Vagina (tissue), 2 donors: ENCODE measurements around the gene TSHZ3. TPM values are rescaled to one million over a fixed set of nuclear protein-coding genes. Genes with fewer than 3 reads are reported as not detected.

ENCODE experiments used
- DNase-seq, 2 donors: peaks; one replicate each; pipeline ENCODE4 v3.0.0-alpha.2; 2017; ENCODE audit errors: extremely low spot score in 2 of 2
- H3K27ac ChIP-seq: fragments of 200-600 bp; sonication (generic); one replicate; pipeline ENCODE4 v1.5.1; 2019
- H3K27me3 ChIP-seq: fragments of 200-600 bp; sonication (generic); one replicate; pipeline ENCODE4 v1.5.1; 2019
- H3K36me3 ChIP-seq, 2 donors: fragments of 200-600 bp; sonication (generic); one replicate each; pipeline ENCODE4 v1.5.1; 2017 to 2019
- H3K4me1 ChIP-seq: fragments of 200-600 bp; sonication (generic); one replicate; pipeline ENCODE4 v1.5.1; 2019
- H3K4me3 ChIP-seq, 2 donors: fragments of 200-600 bp; sonication (generic); 1 replicate in 1 of 2; 2 replicates in 1 of 2; pipeline ENCODE4 v1.5.1; 2016 to 2019
- H3K9me3 ChIP-seq: fragments of 200-600 bp; sonication (generic); one replicate; pipeline ENCODE4 v1.5.1; 2019
- CTCF ChIP-seq, 3 experiments: fragments of 450-650 bp in 2 of 3; fragments of 200-600 bp in 1 of 3; sonication (generic) in 1 of 3; IDR thresholded peaks; one replicate each; pipeline ENCODE4 v1.5.1; 2017 to 2019; ENCODE audit warnings: antibody characterized with exemption in 3 of 3, mild to moderate bottlenecking in 2 of 3, moderate library complexity in 2 of 3
- POLR2A ChIP-seq, 2 donors: fragments of 450-650 bp; IDR thresholded peaks; one replicate each; pipeline ENCODE4 v1.6.1; 2017; ENCODE audit warnings: antibody characterized with exemption in 2 of 2, mild to moderate bottlenecking in 2 of 2, moderate library complexity in 2 of 2
- POLR2AphosphoS5 ChIP-seq, 2 donors: sonication (generic); formaldehyde crosslinking; IDR thresholded peaks; one replicate each; pipeline ENCODE4 v1.9.0; 2017; ENCODE audit warnings: antibody characterized with exemption in 2 of 2, mild to moderate bottlenecking in 2 of 2, low read depth in 1 of 2; ENCODE audit not compliant: insufficient read depth in 1 of 2
- intact Hi-C: fragments of 100-400 bp; cut with DNase I; formaldehyde crosslinking; loops from one replicate; pipeline ENCODE4 v1.15.1; 2023
- total RNA-seq: library from RNA; depleted of rRNA; stranded (reverse); fragments of >200 nt; gene quantifications from one replicate; pipeline ENCODE4 v1.2.3, GENCODE V29; 2016

TSHZ3 gene
- total RNA-seq, 1 donor from 2014 or later: 13.5 TPM

- Histone ChIP-seq H3K36me3 (no peaks in the 10 kb centered on the region), H3K4me3 (no peak overlapping the region), H3K27me3 (no peaks in the 10 kb centered on the region), H3K4me1 (peaks cover 11% of the 10 kb centered on the region), H3K27ac (no peak overlapping the region), H3K9me3 (no peaks in the 10 kb centered on the region)
- intact Hi-C loops: no loop called here
- no peak for DNase-seq
- TF ChIP-seq POLR2A (IDR thresholded peaks at IDR 0.05) (no peak), POLR2AphosphoS5 (IDR thresholded peaks at IDR 0.05; ENCODE audit: insufficient read depth in 1 of 2, low read depth in 1 of 2) (no peak), CTCF (IDR thresholded peaks at IDR 0.05) (no peak)
These were observed 5.8 kb upstream of the TSHZ3 start for GRCh38 chr19:31354799-31355664.

GRCh38 chr19:31354316-31354715, 5.1 kb upstream of the TSHZ3 start:
- H3K27ac ChIP-seq: no peak overlapping the region
- H3K36me3 ChIP-seq: no peaks in the 10 kb centered on the region
- intact Hi-C loops: no loop called here
- peaks cover 11% of the 10 kb centered on the region for H3K4me1 ChIP-seq
- no peak overlapping the region for H3K4me3 ChIP-seq
- no peak for DNase-seq
- no peaks in the 10 kb centered on the region for H3K9me3 ChIP-seq
- no peaks in the 10 kb centered on the region for H3K27me3 ChIP-seq
- TF ChIP-seq POLR2AphosphoS5 (IDR thresholded peaks at IDR 0.05; ENCODE audit: insufficient read depth in 1 of 2, low read depth in 1 of 2) (no peak), CTCF (IDR thresholded peaks at IDR 0.05) (no peak), POLR2A (IDR thresholded peaks at IDR 0.05) (no peak)

- intact Hi-C loops: no loop called here
These were observed 4.6 kb upstream of the TSHZ3 start for GRCh38 chr19:31353833-31354232.

GRCh38 chr19:31352782-31353651, 3.8 kb upstream of the TSHZ3 start:
- no peak for TF ChIP-seq CTCF (IDR thresholded peaks at IDR 0.05)
- TF ChIP-seq POLR2AphosphoS5 (IDR thresholded peaks at IDR 0.05; ENCODE audit: insufficient read depth in 1 of 2, low read depth in 1 of 2): no peak
- TF ChIP-seq POLR2A (IDR thresholded peaks at IDR 0.05): no peak
- H3K9me3 ChIP-seq: no peaks in the 10 kb centered on the region
- no peaks in the 10 kb centered on the region for H3K27me3 ChIP-seq
- peaks cover 13% of the 10 kb centered on the region for H3K4me1 ChIP-seq
- intact Hi-C loops: no loop called here
- H3K4me3 ChIP-seq: no peak overlapping the region
- no peak overlapping the region for H3K27ac ChIP-seq
- no peaks in the 10 kb centered on the region for H3K36me3 ChIP-seq
- no peak for DNase-seq

More at GRCh38 chr19:31353833-31354232, 4.6 kb upstream of the TSHZ3 start:
- no peak for TF ChIP-seq CTCF (IDR thresholded peaks at IDR 0.05)
- TF ChIP-seq POLR2AphosphoS5 (IDR thresholded peaks at IDR 0.05; ENCODE audit: insufficient read depth in 1 of 2, low read depth in 1 of 2): no peak
- Histone ChIP-seq H3K9me3 (no peaks in the 10 kb centered on the region), H3K4me1 (peaks cover 11% of the 10 kb centered on the region), H3K27me3 (no peaks in the 10 kb centered on the region), H3K27ac (no peak overlapping the region), H3K4me3 (no peak overlapping the region), H3K36me3 (no peaks in the 10 kb centered on the region)
- no peak for DNase-seq
